Coronary artery (tissue), 2 donors: Measurements from ENCODE around the gene SLC66A3.
A peak's percentile ranks its signal among the peaks of the same experiment; 100 is the strongest.

Source experiments
- DNase-seq: peaks from one replicate; pipeline ENCODE4 v3.0.0-alpha.2; 2017; ENCODE audit warnings: low spot score
- H3K27ac ChIP-seq, 2 donors: fragments of 200-600 bp; sonication (generic); one replicate each; pipeline ENCODE4 v1.5.1; 2016 to 2019
- H3K4me3 ChIP-seq: fragments of 200-600 bp; sonication (generic); 2 replicates; pipeline ENCODE4 v1.5.1; 2016; ENCODE audit warnings: mild to moderate bottlenecking, moderate library complexity
- CTCF ChIP-seq: fragments of 200-600 bp; sonication (generic); IDR thresholded peaks from one replicate; pipeline ENCODE4 v1.5.1; 2019; ENCODE audit warnings: antibody characterized with exemption

Gene SLC66A3

GRCh38 chr2:11156396-11157075, 1.3 kb downstream of the SLC66A3 start:
- Histone ChIP-seq H3K27ac (no peak overlapping the region), H3K4me3 (peak overlapping the region; percentile 83)
- TF ChIP-seq CTCF: no peak
- no peak for DNase-seq

GRCh38 chr2:11157296-11157695, 2.0 kb downstream of the SLC66A3 start:
- DNase-seq: no peak
- no peak overlapping the region for H3K27ac ChIP-seq
- TF ChIP-seq CTCF: no peak

GRCh38 chr2:11157731-11158130, 2.5 kb downstream of the SLC66A3 start:
- Histone ChIP-seq H3K27ac (no peak overlapping the region), H3K4me3 (no peak overlapping the region)
- no peak for TF ChIP-seq CTCF
- DNase-seq: no peak

More at GRCh38 chr2:11157296-11157695, 2.0 kb downstream of the SLC66A3 start:
- H3K4me3 ChIP-seq: no peak overlapping the region

GRCh38 chr2:11158916-11159573, 3.8 kb downstream of the SLC66A3 start:
- no peak for DNase-seq

GRCh38 chr2:11159574-11160170, 4.4 kb downstream of the SLC66A3 start:
- no peak for DNase-seq
- H3K4me3 ChIP-seq: no peak overlapping the region
- TF ChIP-seq CTCF: no peak
- no peak overlapping the region for H3K27ac ChIP-seq

More at GRCh38 chr2:11158916-11159573, 3.8 kb downstream of the SLC66A3 start:
- no peak overlapping the region for H3K4me3 ChIP-seq
- no peak for TF ChIP-seq CTCF
- H3K27ac ChIP-seq: no peak overlapping the region

- H3K4me3 ChIP-seq: no peak overlapping the region
- no peak for TF ChIP-seq CTCF
- DNase-seq: no peak
- H3K27ac ChIP-seq: no peak overlapping the region
Measured at GRCh38 chr2:11160256-11160655, 5.0 kb downstream of the SLC66A3 start.
